Astrocyte (in vitro differentiated cells and primary cell): ENCODE measurements around the gene CLTCL1. TPM values are rescaled to one million over a fixed set of nuclear protein-coding genes. Genes with fewer than 3 reads are reported as not detected.
A peak's percentile ranks its signal among the peaks of the same experiment; 100 is the strongest.

Experiments
- DNase-seq: peaks from one replicate; pipeline ENCODE4 v3.0.0-alpha.2; 2010; ENCODE audit warnings: low read depth
- FAIRE-seq: peaks from 2 replicates; lab custom pipeline; 2011; peaks lifted over from hg19 to GRCh38; lab: Jason Lieb, UNC
- H2AFZ ChIP-seq: 2 replicates; pipeline ENCODE4 v1.6.0; 2012; ENCODE audit warnings: low read depth, low read length, inconsistent platforms
- H3K27ac ChIP-seq: 2 replicates; pipeline ENCODE4 v1.5.1; 2011; ENCODE audit warnings: low read depth, low read length, inconsistent platforms
- H3K27me3 ChIP-seq: 2 replicates; pipeline ENCODE4 v1.6.0; 2011; ENCODE audit warnings: low read length, inconsistent platforms; ENCODE audit not compliant: insufficient read depth
- H3K36me3 ChIP-seq: 2 replicates; pipeline ENCODE4 v1.5.1; 2011; ENCODE audit warnings: low read length, inconsistent platforms; ENCODE audit not compliant: insufficient read depth
- H3K4me1 ChIP-seq: 2 replicates; pipeline ENCODE4 v1.5.1; 2011; ENCODE audit warnings: low read length, inconsistent platforms; ENCODE audit not compliant: insufficient read depth
- H3K4me2 ChIP-seq: 2 replicates; pipeline ENCODE4 v1.6.0; 2012; ENCODE audit warnings: low read length, inconsistent platforms
- H3K4me3 ChIP-seq: 2 replicates; pipeline ENCODE4 v1.5.1; 2011; ENCODE audit warnings: low read depth, mild to moderate bottlenecking, low read length, inconsistent platforms; ENCODE audit not compliant: insufficient read depth
- H3K79me2 ChIP-seq: 2 replicates; pipeline ENCODE4 v1.6.0; 2012; ENCODE audit warnings: mild to moderate bottlenecking, low read length, inconsistent platforms; ENCODE audit not compliant: insufficient read depth
- H3K9ac ChIP-seq: 2 replicates; pipeline ENCODE4 v1.6.0; 2012; ENCODE audit warnings: mild to moderate bottlenecking, low read length, inconsistent platforms
- H3K9me3 ChIP-seq: 2 replicates; pipeline ENCODE4 v1.5.1; 2012; ENCODE audit warnings: low read depth, mild to moderate bottlenecking, low read length, inconsistent platforms; ENCODE audit not compliant: insufficient read depth
- H4K20me1 ChIP-seq: 2 replicates; pipeline ENCODE4 v1.6.0; 2012; ENCODE audit warnings: low read length, inconsistent platforms; ENCODE audit not compliant: insufficient read depth
- H3K27ac Mint-ChIP-seq: one replicate; pipeline ENCODE4 v1.8.0; 2021; ENCODE audit warnings: mild to moderate bottlenecking, mixed read lengths; ENCODE audit not compliant: unreplicated experiment
- H3K27me3 Mint-ChIP-seq: one replicate; pipeline ENCODE4 v1.8.0; 2021; ENCODE audit warnings: low read depth, mixed read lengths; ENCODE audit not compliant: unreplicated experiment
- H3K36me3 Mint-ChIP-seq: one replicate; pipeline ENCODE4 v1.8.0; 2021; ENCODE audit warnings: low read depth, mixed read lengths; ENCODE audit not compliant: unreplicated experiment
- H3K4me1 Mint-ChIP-seq: one replicate; pipeline ENCODE4 v1.8.0; 2021; ENCODE audit warnings: low read depth, mixed read lengths; ENCODE audit not compliant: unreplicated experiment
- H3K4me3 Mint-ChIP-seq: one replicate; pipeline ENCODE4 v1.8.0; 2021; ENCODE audit warnings: mild to moderate bottlenecking, moderate library complexity, mixed read lengths; ENCODE audit not compliant: unreplicated experiment
- H3K9me3 Mint-ChIP-seq: one replicate; pipeline ENCODE4 v1.8.0; 2021; ENCODE audit warnings: mild to moderate bottlenecking, mixed read lengths; ENCODE audit not compliant: unreplicated experiment
- CTCF ChIP-seq: IDR thresholded peaks from 2 replicates; pipeline ENCODE4 v1.5.1; 2011; ENCODE audit warnings: low read depth, mild to moderate bottlenecking, inconsistent platforms, low read length, moderate library complexity; ENCODE audit not compliant: insufficient read depth
- EZH2 ChIP-seq: IDR thresholded peaks from 2 replicates; pipeline ENCODE4 v1.6.1; 2012; ENCODE audit warnings: mild to moderate bottlenecking, low read length, inconsistent platforms; ENCODE audit not compliant: insufficient read depth
- total RNA-seq: library from RNA; stranded (reverse); gene quantifications from 2 replicates; pipeline ENCODE4 v1.2.1, GENCODE V29; 2021

The CLTCL1 gene
- total RNA-seq, 1 donor from 2014 or later: 54.4 TPM

DNA sequence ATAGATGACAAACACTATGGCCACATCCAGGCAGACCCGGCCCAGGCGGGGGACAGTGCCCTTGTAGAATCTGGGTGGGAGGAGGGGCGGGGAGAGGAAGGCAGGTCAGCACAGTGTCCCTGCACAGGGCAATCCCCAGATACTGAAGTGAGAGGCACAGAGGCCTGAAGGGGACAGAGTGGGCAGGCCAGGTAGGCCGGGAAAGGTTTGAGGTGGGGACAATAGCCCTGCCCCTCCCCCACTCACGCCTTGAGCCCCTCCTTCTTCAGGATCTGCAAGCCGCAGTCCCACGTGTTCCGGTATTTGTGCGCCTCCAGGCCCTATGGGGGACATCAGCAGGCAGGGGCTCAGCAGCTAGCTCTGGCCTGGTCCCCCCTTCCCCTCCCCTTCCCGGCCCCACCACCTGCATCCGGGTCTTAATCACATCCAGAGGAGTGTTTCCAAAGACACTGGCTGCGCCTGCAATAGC is 115.3 kb downstream of the CLTCL1 start:
- H3K4me3 ChIP-seq: no peak overlapping the region
- Mint-ChIP-seq H3K9me3 (no peaks in the 10 kb centered on the region), H3K27ac (peak overlapping the region; percentile 41), H3K4me3 (peak overlapping the region; percentile 74), H3K4me1 (peaks cover 23% of the 10 kb centered on the region), H3K27me3 (no peaks in the 10 kb centered on the region), H3K36me3 (peaks cover 8% of the 10 kb centered on the region)
- no peaks in the 10 kb centered on the region for H3K36me3 ChIP-seq
- DNase-seq (no peak), FAIRE-seq (no peak)
- peaks cover 42% of the 10 kb centered on the region for H3K4me1 ChIP-seq
- peak overlapping the region; percentile 85 for H3K4me2 ChIP-seq
- H3K9me3 ChIP-seq: no peaks in the 10 kb centered on the region
- no peak for TF ChIP-seq CTCF
- TF ChIP-seq EZH2: no peak
- no peak overlapping the region for H3K9ac ChIP-seq
- H3K79me2 ChIP-seq: peaks cover 69% of the 10 kb centered on the region
- H3K27me3 ChIP-seq: no peaks in the 10 kb centered on the region
- H4K20me1 ChIP-seq: peaks cover 54% of the 10 kb centered on the region
- H2AFZ ChIP-seq: no peak overlapping the region
- H3K27ac ChIP-seq: no peak overlapping the region

- no peaks in the 10 kb centered on the region for H3K27me3 Mint-ChIP-seq
- Histone ChIP-seq H3K4me2 (peak overlapping the region; percentile 85), H3K9ac (no peak overlapping the region), H3K4me3 (no peak overlapping the region), H3K4me1 (peaks cover 46% of the 10 kb centered on the region), H3K36me3 (no peaks in the 10 kb centered on the region), H3K27ac (no peak overlapping the region), H4K20me1 (peaks cover 54% of the 10 kb centered on the region), H2AFZ (no peak overlapping the region), H3K9me3 (no peaks in the 10 kb centered on the region), H3K79me2 (peaks cover 73% of the 10 kb centered on the region), H3K27me3 (no peaks in the 10 kb centered on the region)
- H3K27ac Mint-ChIP-seq: peak overlapping the region; percentile 41
- DNase-seq (no peak), FAIRE-seq (no peak)
- peaks cover 8% of the 10 kb centered on the region for H3K36me3 Mint-ChIP-seq
- no peak for TF ChIP-seq CTCF
- no peak for TF ChIP-seq EZH2
- no peak overlapping the region for H3K4me3 Mint-ChIP-seq
- H3K9me3 Mint-ChIP-seq: no peaks in the 10 kb centered on the region
- H3K4me1 Mint-ChIP-seq: peaks cover 25% of the 10 kb centered on the region
Measured at GRCh38 chr22:19175602-19176174, 115.8 kb downstream of the CLTCL1 start.

DNA sequence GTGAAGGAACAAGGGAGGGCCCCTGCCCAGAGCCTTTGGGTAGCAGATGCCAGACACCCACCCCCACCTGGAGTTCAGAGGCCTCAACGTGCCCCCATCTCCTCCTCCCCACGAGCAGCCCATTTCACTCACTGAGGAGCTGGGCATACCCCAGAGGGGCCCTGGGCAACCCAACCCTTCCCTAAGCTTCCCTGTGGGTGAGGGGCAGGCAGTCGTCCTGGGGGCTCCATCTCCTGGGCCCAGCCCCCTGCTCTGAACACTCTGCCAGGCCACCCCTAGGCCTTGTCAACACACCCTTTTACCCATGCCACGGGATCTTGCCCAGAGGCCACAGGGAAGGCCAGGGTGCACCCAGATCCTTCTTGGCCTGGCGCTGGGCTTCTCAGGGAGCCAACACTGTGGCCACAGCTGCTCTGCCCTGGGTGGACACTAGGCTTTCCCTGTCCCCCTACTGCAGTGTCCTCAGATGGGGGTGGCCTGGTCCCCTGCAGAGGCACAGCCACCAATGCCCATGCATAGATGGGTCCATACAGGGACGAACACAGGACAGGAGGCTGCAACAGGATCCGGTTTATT is 116.4 kb downstream of the CLTCL1 start:
- FAIRE-seq: no peak
- H3K4me3 ChIP-seq: no peak overlapping the region
- H2AFZ ChIP-seq: no peak overlapping the region
- H3K9ac ChIP-seq: peak overlapping the region; percentile 28
- Mint-ChIP-seq H3K4me1 (peaks cover 25% of the 10 kb centered on the region), H3K27me3 (peaks cover 4% of the 10 kb centered on the region), H3K9me3 (no peaks in the 10 kb centered on the region), H3K4me3 (no peak overlapping the region), H3K27ac (no peak overlapping the region), H3K36me3 (peaks cover 8% of the 10 kb centered on the region)
- H3K27ac ChIP-seq: peak overlapping the region; percentile 29
- peaks cover 48% of the 10 kb centered on the region for H3K4me1 ChIP-seq
- no peak for TF ChIP-seq EZH2
- no peak for TF ChIP-seq CTCF
- H3K36me3 ChIP-seq: no peaks in the 10 kb centered on the region
- peaks cover 73% of the 10 kb centered on the region for H3K79me2 ChIP-seq
- no peaks in the 10 kb centered on the region for H3K9me3 ChIP-seq
- no peak for DNase-seq
- no peaks in the 10 kb centered on the region for H3K27me3 ChIP-seq
- H4K20me1 ChIP-seq: peaks cover 54% of the 10 kb centered on the region
- H3K4me2 ChIP-seq: peak overlapping the region; percentile 99
